CD14-positive monocyte (primary cell): Measurements from ENCODE around the gene ARPC1B. TPM values are rescaled to one million over a fixed set of nuclear protein-coding genes. Genes with fewer than 3 reads are reported as not detected.
A peak's percentile ranks its signal among the peaks of the same experiment; 100 is the strongest.

Experiments used
- DNase-seq, 3 donors: peaks; one replicate each; pipeline ENCODE4 v3.0.0-alpha.2; 2011 to 2022
- H2AFZ ChIP-seq: 2 replicates; pipeline ENCODE4 v1.6.0; 2012; ENCODE audit warnings: mild to moderate bottlenecking, low read depth, low read length, inconsistent platforms; ENCODE audit not compliant: insufficient read depth, poor library complexity, severe bottlenecking
- H3K27ac ChIP-seq, 2 donors: 1 replicate in 1 of 2; 2 replicates in 1 of 2; pipeline ENCODE4 v1.5.1; 2012 to 2013; ENCODE audit warnings: low read length in 2 of 2, control low read depth in 1 of 2, inconsistent platforms in 1 of 2, low read depth in 1 of 2, mild to moderate bottlenecking in 1 of 2
- H3K27me3 ChIP-seq, 2 donors: one replicate each; pipeline versions ENCODE4 v1.6.0 to v1.6.1; 2011 to 2013; ENCODE audit warnings: low read length in 2 of 2; ENCODE audit not compliant: control insufficient read depth in 2 of 2, insufficient read depth in 2 of 2
- H3K36me3 ChIP-seq, 2 donors: replicated peaks in 1 of 2; 1 replicate in 1 of 2; 2 replicates in 1 of 2; pipeline versions ENCODE4 v1.5.1 to v1.6.1; 2012 to 2013; ENCODE audit warnings: low read length in 2 of 2, control low read depth in 1 of 2, inconsistent platforms in 1 of 2, mild to moderate bottlenecking in 1 of 2; ENCODE audit not compliant: insufficient read depth in 2 of 2, control insufficient read depth in 1 of 2
- H3K4me1 ChIP-seq, 2 donors: 1 replicate in 1 of 2; 2 replicates in 1 of 2; pipeline versions ENCODE4 v1.5.1 to v1.6.1; 2012 to 2013; ENCODE audit warnings: low read length in 2 of 2, control low read depth in 1 of 2, inconsistent platforms in 1 of 2, mild to moderate bottlenecking in 1 of 2, moderate library complexity in 1 of 2; ENCODE audit not compliant: insufficient read depth in 2 of 2, control insufficient read depth in 1 of 2
- H3K4me2 ChIP-seq: replicated peaks from 2 replicates; pipeline ENCODE3; 2012; ENCODE audit warnings: low read length, moderate library complexity, mild to moderate bottlenecking; ENCODE audit not compliant: poor library complexity, severe bottlenecking; ENCODE audit errors: extremely low read depth
- H3K4me3 ChIP-seq, 3 experiments: fragments of 200-600 bp in 1 of 3; sonication (generic) in 1 of 3; replicated peaks in 1 of 3; 1 replicate in 2 of 3; 2 replicates in 1 of 3; pipeline ENCODE4 v1.5.1; 2011 to 2013; ENCODE audit warnings: low read length in 3 of 3, mild to moderate bottlenecking in 3 of 3, control low read depth in 2 of 3, low read depth in 2 of 3, inconsistent platforms in 1 of 3, moderate library complexity in 1 of 3
- H3K79me2 ChIP-seq: 2 replicates; pipeline ENCODE4 v1.6.0; 2012; ENCODE audit warnings: mild to moderate bottlenecking, control low read depth, inconsistent platforms, low read length, moderate library complexity; ENCODE audit not compliant: insufficient read depth
- H3K9ac ChIP-seq: 2 replicates; pipeline ENCODE4 v1.6.0; 2017; ENCODE audit warnings: low read length, mild to moderate bottlenecking; ENCODE audit not compliant: insufficient read depth, poor library complexity, severe bottlenecking
- H3K9me3 ChIP-seq, 2 donors: replicated peaks in 1 of 2; 1 replicate in 1 of 2; 2 replicates in 1 of 2; pipeline versions ENCODE4 v1.5.1 to v1.6.1; 2012 to 2013; ENCODE audit warnings: low read length in 2 of 2, control low read depth in 1 of 2; ENCODE audit not compliant: control insufficient read depth in 1 of 2, insufficient read depth in 1 of 2
- H4K20me1 ChIP-seq: 2 replicates; pipeline ENCODE4 v1.6.0; 2012; ENCODE audit warnings: mild to moderate bottlenecking, low read length, control low read depth, moderate library complexity; ENCODE audit not compliant: insufficient read depth
- H3K27ac Mint-ChIP-seq, 7 donors: one replicate each; pipeline ENCODE4 v1.8.0; 2020; ENCODE audit warnings: mild to moderate bottlenecking in 7 of 7, mixed read lengths in 7 of 7, moderate library complexity in 6 of 7, inconsistent platforms in 2 of 7
- H3K27me3 Mint-ChIP-seq, 3 donors: one replicate each; pipeline ENCODE4 v1.8.0; 2021 to 2022; ENCODE audit warnings: low read depth in 3 of 3, mild to moderate bottlenecking in 3 of 3, mixed read lengths in 3 of 3, moderate library complexity in 3 of 3, inconsistent platforms in 1 of 3
- H3K36me3 Mint-ChIP-seq, 2 donors: one replicate each; pipeline ENCODE4 v1.8.0; 2020; ENCODE audit warnings: mixed read lengths in 2 of 2, inconsistent platforms in 1 of 2, mild to moderate bottlenecking in 1 of 2
- H3K4me1 Mint-ChIP-seq: one replicate; pipeline ENCODE4 v1.8.0; 2020; ENCODE audit warnings: mild to moderate bottlenecking, mixed read lengths
- H3K4me3 Mint-ChIP-seq, 2 donors: one replicate each; pipeline ENCODE4 v1.8.0; 2020; ENCODE audit warnings: mild to moderate bottlenecking in 2 of 2, mixed read lengths in 2 of 2, moderate library complexity in 1 of 2
- H3K9me3 Mint-ChIP-seq, 7 donors: one replicate each; pipeline ENCODE4 v1.8.0; 2020 to 2022; ENCODE audit warnings: mixed read lengths in 7 of 7, mild to moderate bottlenecking in 6 of 7, moderate library complexity in 6 of 7, inconsistent platforms in 2 of 7
- whole genome bisulfite sequencing: methylation state at CpG from one replicate; pipeline ENCODE4 v1.1.5; 2013; ENCODE audit warnings: missing lambda C conversion rate; ENCODE audit not compliant: insufficient coverage; 5-methylcytosine and 5-hydroxymethylcytosine counted together
- intact Hi-C, 2 donors: fragments of 100-400 bp; cut with micrococcal nuclease; formaldehyde crosslinking; loops; one replicate each; pipeline versions ENCODE4 v1.15.0 to v1.15.1; 2023
- polyA plus RNA-seq, 3 donors: library from polyadenylated mRNA; depleted of rRNA in 1 of 3; unstranded in 2 of 3; stranded (reverse) in 1 of 3; fragments of 300-500 nt in 2 of 3; fragments of >200 nt in 1 of 3; fragmentation: Illumina TruSeq in 2 of 3; gene quantifications; 1 replicate in 2 of 3; 2 replicates in 1 of 3; pipeline ENCODE4 v1.2.3, GENCODE V29; 2012 to 2021
- TF ChIP-seq, protein P1 (sequence below): fragments of 200-600 bp; IDR thresholded peaks from one replicate; pipeline ENCODE4 v1.8.0; 2022; ENCODE audit warnings: antibody characterized with exemption, mild to moderate bottlenecking

Gene ARPC1B
- polyA plus RNA-seq, 3 donors = 1,179 to 1,362 (median 1,282) TPM

DNA sequence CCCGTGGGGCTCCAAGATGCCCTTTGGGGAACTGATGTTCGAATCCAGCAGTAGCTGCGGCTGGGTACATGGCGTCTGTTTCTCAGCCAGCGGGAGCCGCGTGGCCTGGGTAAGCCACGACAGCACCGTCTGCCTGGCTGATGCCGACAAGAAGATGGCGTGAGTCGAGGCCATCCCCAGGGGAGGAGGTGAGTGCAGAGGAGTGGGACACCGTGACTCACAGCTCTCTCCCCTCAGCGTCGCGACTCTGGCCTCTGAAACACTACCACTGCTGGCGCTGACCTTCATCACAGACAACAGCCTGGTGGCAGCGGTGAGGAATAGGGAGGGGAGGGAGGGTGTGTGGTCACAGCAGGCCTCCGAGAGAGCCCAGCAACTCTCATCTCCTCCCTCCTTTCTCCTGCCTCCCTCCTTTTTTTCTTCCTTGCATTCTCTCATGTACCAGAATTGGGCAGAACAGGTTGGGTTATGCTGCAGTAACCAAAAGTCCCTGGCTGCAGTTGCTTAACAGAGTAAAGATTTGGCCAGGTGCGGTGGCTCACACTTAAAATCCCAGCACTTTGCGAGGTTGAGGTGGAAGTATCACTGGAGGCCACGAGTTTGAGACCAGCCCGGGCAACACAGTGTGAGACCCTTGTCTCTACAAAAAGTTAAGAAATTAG is 16.5 kb downstream of the ARPC1B start:
- no peak overlapping the region for H3K4me3 Mint-ChIP-seq
- peaks cover 100% of the 10 kb centered on the region for H4K20me1 ChIP-seq
- H3K9me3 ChIP-seq = no peaks in the 10 kb centered on the region
- DNase-seq = no peak
- H3K27ac Mint-ChIP-seq = peak overlapping the region in 2 of 7 donors; percentile 15 to 46
- H3K36me3 ChIP-seq = peaks cover 91 to 97% of the 10 kb centered on the region in 2 donors
- WGBS = 94% methylated on average over 13 of the region's 23 CpGs
- intact Hi-C loops = no loop called here
- H3K9ac ChIP-seq = no peak overlapping the region
- TF ChIP-seq, protein P1, sequence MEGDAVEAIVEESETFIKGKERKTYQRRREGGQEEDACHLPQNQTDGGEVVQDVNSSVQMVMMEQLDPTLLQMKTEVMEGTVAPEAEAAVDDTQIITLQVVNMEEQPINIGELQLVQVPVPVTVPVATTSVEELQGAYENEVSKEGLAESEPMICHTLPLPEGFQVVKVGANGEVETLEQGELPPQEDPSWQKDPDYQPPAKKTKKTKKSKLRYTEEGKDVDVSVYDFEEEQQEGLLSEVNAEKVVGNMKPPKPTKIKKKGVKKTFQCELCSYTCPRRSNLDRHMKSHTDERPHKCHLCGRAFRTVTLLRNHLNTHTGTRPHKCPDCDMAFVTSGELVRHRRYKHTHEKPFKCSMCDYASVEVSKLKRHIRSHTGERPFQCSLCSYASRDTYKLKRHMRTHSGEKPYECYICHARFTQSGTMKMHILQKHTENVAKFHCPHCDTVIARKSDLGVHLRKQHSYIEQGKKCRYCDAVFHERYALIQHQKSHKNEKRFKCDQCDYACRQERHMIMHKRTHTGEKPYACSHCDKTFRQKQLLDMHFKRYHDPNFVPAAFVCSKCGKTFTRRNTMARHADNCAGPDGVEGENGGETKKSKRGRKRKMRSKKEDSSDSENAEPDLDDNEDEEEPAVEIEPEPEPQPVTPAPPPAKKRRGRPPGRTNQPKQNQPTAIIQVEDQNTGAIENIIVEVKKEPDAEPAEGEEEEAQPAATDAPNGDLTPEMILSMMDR = no peak
- no peak overlapping the region for H3K4me3 ChIP-seq
- peaks cover 73 to 99% of the 10 kb centered on the region in 2 donors for H3K36me3 Mint-ChIP-seq
- H3K4me2 ChIP-seq = no peak overlapping the region
- H3K9me3 Mint-ChIP-seq = no peaks in the 10 kb centered on the region
- H3K4me1 ChIP-seq = peaks cover 12 to 42% of the 10 kb centered on the region in 2 donors
- H3K27ac ChIP-seq = peak overlapping the region in 1 of 2 donors; percentile 31
- H3K4me1 Mint-ChIP-seq = peaks cover 33% of the 10 kb centered on the region
- no peak overlapping the region for H2AFZ ChIP-seq
- H3K27me3 Mint-ChIP-seq = peaks cover 0 to 2% (median 0%) of the 10 kb centered on the region in 3 donors
- H3K79me2 ChIP-seq = peaks cover 94% of the 10 kb centered on the region
- no peaks in the 10 kb centered on the region for H3K27me3 ChIP-seq

DNA sequence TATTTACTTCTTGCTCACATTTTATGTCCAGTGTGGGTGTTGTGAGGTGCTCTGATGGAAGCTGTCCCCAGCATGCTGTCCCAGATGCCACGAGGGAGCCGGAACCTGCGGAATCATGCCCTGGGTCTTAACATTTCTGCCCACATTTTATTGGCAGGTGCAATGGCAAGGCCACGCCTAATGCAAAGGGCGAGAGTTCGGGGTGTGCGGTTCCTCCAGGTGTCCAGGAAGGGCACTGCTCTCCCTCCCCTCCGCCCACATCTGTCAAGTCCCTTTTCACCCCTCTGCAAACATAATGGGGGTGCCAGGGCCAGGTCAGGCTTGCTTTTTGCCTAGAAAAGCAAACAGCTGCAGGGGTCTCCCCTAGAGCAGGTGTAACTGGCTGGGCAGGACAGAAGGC is 17.5 kb downstream of the ARPC1B start:
- no peaks in the 10 kb centered on the region for H3K9me3 Mint-ChIP-seq
- WGBS = 88% methylated on average over 8 of the region's 8 CpGs
- no peaks in the 10 kb centered on the region for H3K9me3 ChIP-seq
- H3K27ac Mint-ChIP-seq = peak overlapping the region in 5 of 7 donors; percentile 15 to 80 (median 54)
- peak overlapping the region in 1 of 2 donors; percentile 65 for H3K27ac ChIP-seq
- no peak overlapping the region for H3K4me3 Mint-ChIP-seq
- H3K79me2 ChIP-seq = peaks cover 85% of the 10 kb centered on the region
- peaks cover 0 to 2% (median 0%) of the 10 kb centered on the region in 3 donors for H3K27me3 Mint-ChIP-seq
- H3K4me2 ChIP-seq = no peak overlapping the region
- peaks cover 73 to 99% of the 10 kb centered on the region in 2 donors for H3K36me3 Mint-ChIP-seq
- H2AFZ ChIP-seq = no peak overlapping the region
- H3K4me1 ChIP-seq = peaks cover 12 to 32% of the 10 kb centered on the region in 2 donors
- TF ChIP-seq, protein P1 = no peak
- DNase-seq = no peak
- H3K4me1 Mint-ChIP-seq = peaks cover 29% of the 10 kb centered on the region
- peaks cover 100% of the 10 kb centered on the region for H4K20me1 ChIP-seq
- peaks cover 90 to 97% of the 10 kb centered on the region in 2 donors for H3K36me3 ChIP-seq
- no peak overlapping the region for H3K4me3 ChIP-seq
- intact Hi-C loops = no loop called here
- H3K27me3 ChIP-seq = no peaks in the 10 kb centered on the region
- no peak overlapping the region for H3K9ac ChIP-seq
